HepG2 (cell line): ENCODE data around the gene PCIF1. TPM values are rescaled to one million over a fixed set of nuclear protein-coding genes. Genes with fewer than 3 reads are reported as not detected.
A peak's percentile ranks its signal among the peaks of the same experiment; 100 is the strongest.

Experiments used
- DR1 ChIP-seq: sonication (generic); formaldehyde crosslinking; IDR thresholded peaks from 2 replicates; pipeline ENCODE4 v1.8.0; 2021; ENCODE audit warnings: mild to moderate bottlenecking, missing genetic modification reagents, inconsistent platforms
- EHMT2 ChIP-seq: fragments of 200-600 bp; sonication (generic); IDR thresholded peaks from 2 replicates; pipeline ENCODE4 v1.7.0; 2017; ENCODE audit warnings: antibody characterized with exemption, low read depth, low read length, borderline replicate concordance
- HCFC1 ChIP-seq: fragments of 150-350 bp; IDR thresholded peaks from 2 replicates; pipeline ENCODE4 v1.6.1; 2014; ENCODE audit warnings: low read depth, low read length
- HIC2 ChIP-seq: sonication (generic); formaldehyde crosslinking; IDR thresholded peaks from 2 replicates; pipeline ENCODE4 v1.9.0; 2022; ENCODE audit warnings: low read depth, missing genetic modification reagents
- HOXA9 ChIP-seq: sonication (generic); formaldehyde crosslinking; IDR thresholded peaks from 2 replicates; pipeline ENCODE4 v1.8.1; 2022; ENCODE audit warnings: missing genetic modification reagents, mild to moderate bottlenecking, moderate library complexity, borderline replicate concordance
- KLF15 ChIP-seq: sonication (generic); formaldehyde crosslinking; IDR thresholded peaks from 2 replicates; pipeline ENCODE4 v1.8.1; 2023; ENCODE audit warnings: borderline replicate concordance, mild to moderate bottlenecking, inconsistent platforms, missing genetic modification reagents, mixed read lengths
- MIER2 ChIP-seq: IDR thresholded peaks from 2 replicates; pipeline ENCODE4 v1.6.1; 2016; ENCODE audit warnings: missing biosample characterization, missing genetic modification reagents
- POLR2G ChIP-seq: fragments of 200-400 bp; formaldehyde crosslinking; IDR thresholded peaks from 2 replicates; pipeline ENCODE4 v1.6.1; 2018; ENCODE audit warnings: mild to moderate bottlenecking, low read depth, low read length, moderate library complexity
- SP5 ChIP-seq: IDR thresholded peaks from 2 replicates; pipeline ENCODE4 v1.6.1; 2016; ENCODE audit warnings: low read depth, borderline replicate concordance
- SPEN ChIP-seq: sonication (generic); formaldehyde crosslinking; IDR thresholded peaks from 2 replicates; pipeline ENCODE4 v1.5.1; 2020; ENCODE audit warnings: low read depth, mild to moderate bottlenecking, missing genetic modification reagents
- ZNF207 ChIP-seq: fragments of 450-650 bp; IDR thresholded peaks from 2 replicates; pipeline ENCODE4 v1.6.1; 2016; ENCODE audit warnings: antibody characterized with exemption, borderline replicate concordance
- ZNF335 ChIP-seq: sonication (generic); formaldehyde crosslinking; IDR thresholded peaks from 2 replicates; pipeline ENCODE4 v1.4.0; 2020; ENCODE audit warnings: missing genetic modification reagents
- ZNF431 ChIP-seq: sonication (generic); formaldehyde crosslinking; IDR thresholded peaks from 2 replicates; pipeline ENCODE4 v1.9.0; 2022; ENCODE audit warnings: missing genetic modification reagents, low read depth, mild to moderate bottlenecking, borderline replicate concordance
- ZNF720 ChIP-seq: sonication (generic); formaldehyde crosslinking; IDR thresholded peaks from 2 replicates; pipeline ENCODE4 v1.4.0; 2020; ENCODE audit warnings: missing genetic modification reagents
- polyA plus RNA-seq, 8 experiments: library from polyadenylated mRNA; depleted of rRNA in 3 of 8; stranded (reverse) in 7 of 8; unstranded in 1 of 8; fragments of >200 nt; fragmentation: Illumina TruSeq in 4 of 8; extraction: Trizol in 4 of 8; gene quantifications; 2 replicates each; pipeline versions ENCODE4 v1.2.1 to v1.2.3, GENCODE V29; 2011 to 2016; ENCODE audit warnings: low read depth in 4 of 8, missing spikeins in 1 of 8, mixed read lengths in 1 of 8; ENCODE audit not compliant: insufficient read depth in 1 of 8
- total RNA-seq, 5 experiments: library from RNA; depleted of rRNA; stranded (reverse); fragments of >200 nt; fragmentation: Illumina TruSeq; extraction: Trizol; gene quantifications; 2 replicates each; pipeline ENCODE4 v1.2.3, GENCODE V29; 2016; ENCODE audit warnings: low read depth in 1 of 5
- TF ChIP-seq, protein P1 (sequence below): IDR thresholded peaks from 2 replicates; pipeline ENCODE4 v1.6.1; 2016; ENCODE audit warnings: low read depth
- TF ChIP-seq, protein P2 (sequence below): sonication (generic); formaldehyde crosslinking; IDR thresholded peaks from one replicate; pipeline ENCODE4 v1.5.1; 2020; ENCODE audit warnings: mild to moderate bottlenecking, missing genetic modification reagents; ENCODE audit errors: not compliant biosample characterization

PCIF1 gene
- total and polyA plus RNA-seq, 2 of the 13 experiments (the other 11 are each of a cell fraction or from before 2014, with no cell fraction given): 20.9 to 24.4 TPM

DNA sequence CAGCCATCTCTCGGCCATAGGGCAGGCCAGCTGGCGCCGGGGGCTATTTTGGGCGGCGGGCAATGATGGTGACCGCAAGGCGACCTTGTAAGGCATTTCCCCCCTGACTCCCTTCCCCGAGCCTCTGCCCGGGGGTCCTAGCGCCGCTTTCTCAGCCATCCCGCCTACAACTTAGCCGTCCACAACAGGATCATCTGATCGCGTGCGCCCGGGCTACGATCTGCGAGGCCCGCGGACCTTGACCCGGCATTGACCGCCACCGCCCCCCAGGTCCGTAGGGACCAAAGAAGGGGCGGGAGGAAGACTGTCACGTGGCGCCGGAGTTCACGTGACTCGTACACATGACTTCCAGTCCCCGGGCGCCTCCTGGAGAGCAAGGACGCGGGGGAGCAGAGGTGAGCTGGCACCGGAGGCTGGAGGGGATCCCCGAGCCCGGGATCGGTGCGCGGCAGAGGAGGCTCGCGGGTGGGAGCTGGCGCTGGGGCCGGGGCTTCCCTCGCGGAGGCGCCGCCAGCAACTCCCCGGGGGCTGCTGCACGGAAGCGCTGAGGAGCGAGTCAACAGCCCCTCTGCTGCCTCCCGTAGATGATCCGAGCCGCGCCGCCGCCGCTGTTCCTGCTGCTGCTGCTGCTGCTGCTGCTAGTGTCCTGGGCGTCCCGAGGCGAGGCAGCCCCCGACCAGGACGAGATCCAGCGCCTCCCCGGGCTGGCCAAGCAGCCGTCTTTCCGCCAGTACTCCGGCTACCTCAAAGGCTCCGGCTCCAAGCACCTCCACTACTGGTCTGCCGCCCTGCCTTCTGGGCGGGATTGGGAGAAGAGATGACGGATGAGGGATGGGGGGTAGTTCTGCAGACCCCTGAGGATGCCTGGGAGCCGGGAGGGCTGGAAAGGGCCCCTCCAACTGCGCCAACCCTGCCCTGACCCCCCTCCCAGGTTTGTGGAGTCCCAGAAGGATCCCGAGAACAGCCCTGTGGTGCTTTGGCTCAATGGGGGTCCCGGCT lies 43.2 kb upstream of the PCIF1 start, which contains the start of the genes CTSA and NEURL2 (continued):
- peak; percentile 68 for TF ChIP-seq HIC2 (CRISPR knock-in tag)
- peak; percentile 98 for TF ChIP-seq HOXA9 (CRISPR knock-in tag)
- TF ChIP-seq POLR2G: peak; percentile 99
- TF ChIP-seq SP5 (CRISPR knock-in tag): peak; percentile 99
- no peak for TF ChIP-seq ZNF207
- peak; percentile 70 for TF ChIP-seq HCFC1
- TF ChIP-seq ZNF431 (CRISPR knock-in tag): peak; percentile 99
- TF ChIP-seq ZNF335 (CRISPR knock-in tag): peak; percentile 97
- TF ChIP-seq, protein P1, sequence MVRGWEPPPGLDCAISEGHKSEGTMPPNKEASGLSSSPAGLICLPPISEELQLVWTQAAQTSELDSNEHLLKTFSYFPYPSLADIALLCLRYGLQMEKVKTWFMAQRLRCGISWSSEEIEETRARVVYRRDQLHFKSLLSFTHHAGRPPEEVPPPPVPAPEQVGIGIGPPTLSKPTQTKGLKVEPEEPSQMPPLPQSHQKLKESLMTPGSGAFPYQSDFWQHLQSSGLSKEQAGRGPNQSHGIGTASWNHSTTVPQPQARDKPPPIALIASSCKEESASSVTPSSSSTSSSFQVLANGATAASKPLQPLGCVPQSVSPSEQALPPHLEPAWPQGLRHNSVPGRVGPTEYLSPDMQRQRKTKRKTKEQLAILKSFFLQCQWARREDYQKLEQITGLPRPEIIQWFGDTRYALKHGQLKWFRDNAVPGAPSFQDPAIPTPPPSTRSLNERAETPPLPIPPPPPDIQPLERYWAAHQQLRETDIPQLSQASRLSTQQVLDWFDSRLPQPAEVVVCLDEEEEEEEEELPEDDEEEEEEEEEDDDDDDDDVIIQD: peak; percentile 83; the same call in 1 of the 2 replicates
- peak; percentile 100 for TF ChIP-seq SPEN (CRISPR knock-in tag)
- TF ChIP-seq MIER2: peak; percentile 84
- peak; percentile 42; the same call in 1 of the 2 replicates for TF ChIP-seq EHMT2
- peak; percentile 99 for TF ChIP-seq KLF15
- no peak for TF ChIP-seq ZNF720 (CRISPR knock-in tag)
- TF ChIP-seq, protein P2, sequence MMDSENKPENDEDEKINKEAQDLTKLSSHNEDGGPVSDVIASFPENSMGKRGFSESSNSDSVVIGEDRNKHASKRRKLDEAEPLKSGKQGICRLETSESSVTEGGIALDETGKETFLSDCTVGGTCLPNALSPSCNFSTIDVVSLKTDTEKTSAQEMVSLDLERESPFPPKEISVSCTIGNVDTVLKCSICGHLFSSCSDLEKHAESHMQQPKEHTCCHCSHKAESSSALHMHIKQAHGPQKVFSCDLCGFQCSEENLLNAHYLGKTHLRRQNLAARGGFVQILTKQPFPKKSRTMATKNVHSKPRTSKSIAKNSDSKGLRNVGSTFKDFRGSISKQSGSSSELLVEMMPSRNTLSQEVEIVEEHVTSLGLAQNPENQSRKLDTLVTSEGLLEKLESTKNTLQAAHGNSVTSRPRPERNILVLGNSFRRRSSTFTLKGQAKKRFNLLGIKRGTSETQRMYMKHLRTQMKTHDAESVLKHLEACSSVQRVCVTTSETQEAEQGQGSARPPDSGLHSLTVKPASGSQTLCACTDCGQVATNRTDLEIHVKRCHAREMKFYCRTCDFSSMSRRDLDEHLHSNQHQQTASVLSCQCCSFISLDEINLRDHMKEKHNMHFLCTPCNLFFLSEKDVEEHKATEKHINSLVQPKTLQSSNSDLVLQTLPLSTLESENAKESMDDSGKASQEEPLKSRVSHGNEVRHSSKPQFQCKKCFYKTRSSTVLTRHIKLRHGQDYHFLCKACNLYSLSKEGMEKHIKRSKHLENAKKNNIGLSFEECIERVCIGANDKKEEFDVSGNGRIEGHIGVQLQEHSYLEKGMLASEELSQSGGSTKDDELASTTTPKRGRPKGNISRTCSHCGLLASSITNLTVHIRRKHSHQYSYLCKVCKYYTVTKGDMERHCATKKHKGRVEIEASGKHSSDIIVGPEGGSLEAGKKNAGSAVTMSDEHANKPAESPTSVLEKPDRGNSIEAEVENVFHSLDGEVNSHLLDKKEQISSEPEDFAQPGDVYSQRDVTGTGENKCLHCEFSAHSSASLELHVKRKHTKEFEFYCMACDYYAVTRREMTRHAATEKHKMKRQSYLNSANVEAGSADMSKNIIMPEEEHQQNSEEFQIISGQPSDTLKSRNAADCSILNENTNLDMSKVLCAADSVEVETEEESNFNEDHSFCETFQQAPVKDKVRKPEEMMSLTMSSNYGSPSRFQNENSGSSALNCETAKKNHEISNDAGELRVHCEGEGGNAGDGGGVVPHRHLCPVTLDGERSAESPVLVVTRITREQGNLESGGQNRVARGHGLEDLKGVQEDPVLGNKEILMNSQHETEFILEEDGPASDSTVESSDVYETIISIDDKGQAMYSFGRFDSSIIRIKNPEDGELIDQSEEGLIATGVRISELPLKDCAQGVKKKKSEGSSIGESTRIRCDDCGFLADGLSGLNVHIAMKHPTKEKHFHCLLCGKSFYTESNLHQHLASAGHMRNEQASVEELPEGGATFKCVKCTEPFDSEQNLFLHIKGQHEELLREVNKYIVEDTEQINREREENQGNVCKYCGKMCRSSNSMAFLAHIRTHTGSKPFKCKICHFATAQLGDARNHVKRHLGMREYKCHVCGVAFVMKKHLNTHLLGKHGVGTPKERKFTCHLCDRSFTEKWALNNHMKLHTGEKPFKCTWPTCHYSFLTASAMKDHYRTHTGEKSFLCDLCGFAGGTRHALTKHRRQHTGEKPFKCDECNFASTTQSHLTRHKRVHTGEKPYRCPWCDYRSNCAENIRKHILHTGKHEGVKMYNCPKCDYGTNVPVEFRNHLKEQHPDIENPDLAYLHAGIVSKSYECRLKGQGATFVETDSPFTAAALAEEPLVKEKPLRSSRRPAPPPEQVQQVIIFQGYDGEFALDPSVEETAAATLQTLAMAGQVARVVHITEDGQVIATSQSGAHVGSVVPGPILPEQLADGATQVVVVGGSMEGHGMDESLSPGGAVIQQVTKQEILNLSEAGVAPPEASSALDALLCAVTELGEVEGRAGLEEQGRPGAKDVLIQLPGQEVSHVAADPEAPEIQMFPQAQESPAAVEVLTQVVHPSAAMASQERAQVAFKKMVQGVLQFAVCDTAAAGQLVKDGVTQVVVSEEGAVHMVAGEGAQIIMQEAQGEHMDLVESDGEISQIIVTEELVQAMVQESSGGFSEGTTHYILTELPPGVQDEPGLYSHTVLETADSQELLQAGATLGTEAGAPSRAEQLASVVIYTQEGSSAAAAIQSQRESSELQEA (CRISPR knock-in tag): peak; percentile 80
- peak; percentile 98 for TF ChIP-seq DR1
